KMS-11 (cell line): Measurements from ENCODE around the gene POFUT1.
"Not testable (repeated sequence)": the region's sequence is repeated elsewhere in the genome, so short reads cannot be mapped to it uniquely, and the experiment has no call there.

Experiments
- H2AFZ ChIP-seq: fragments of 200-600 bp; sonication (generic); 2 replicates; pipeline ENCODE4 v1.6.1; 2016; ENCODE audit warnings: antibody characterized with exemption, mixed run types, low read depth
- H3K27ac ChIP-seq: fragments of 200-600 bp; sonication (generic); 2 replicates; pipeline ENCODE4 v1.6.1; 2016; ENCODE audit warnings: mild to moderate bottlenecking, mixed run types
- H3K27me3 ChIP-seq: fragments of 200-600 bp; sonication (generic); 2 replicates; pipeline ENCODE4 v1.6.1; 2017; ENCODE audit warnings: mild to moderate bottlenecking, low read depth, mixed run types, moderate library complexity; ENCODE audit not compliant: insufficient read depth
- H3K36me3 ChIP-seq: fragments of 200-600 bp; sonication (generic); 2 replicates; pipeline ENCODE4 v1.6.1; 2017; ENCODE audit warnings: mild to moderate bottlenecking, mixed run types; ENCODE audit not compliant: insufficient read depth
- H3K4me1 ChIP-seq: fragments of 200-600 bp; sonication (generic); 2 replicates; pipeline ENCODE4 v1.6.1; 2016; ENCODE audit warnings: mild to moderate bottlenecking, low read depth, mixed run types; ENCODE audit not compliant: poor library complexity, severe bottlenecking
- H3K4me2 ChIP-seq: fragments of 200-600 bp; sonication (generic); 2 replicates; pipeline ENCODE4 v1.7.0; 2016; ENCODE audit warnings: mild to moderate bottlenecking, mixed run types
- H3K4me3 ChIP-seq: fragments of 200-600 bp; sonication (generic); IDR thresholded peaks from 2 replicates; pipeline ENCODE4 v1.6.1; 2017; ENCODE audit warnings: low read depth, low read length, mixed read lengths; ENCODE audit not compliant: insufficient read depth
- H3K79me2 ChIP-seq: fragments of 200-600 bp; sonication (generic); 2 replicates; pipeline ENCODE4 v1.6.1; 2016; ENCODE audit warnings: low read depth, mixed run types; ENCODE audit not compliant: insufficient read depth
- H3K9ac ChIP-seq: fragments of 200-600 bp; sonication (generic); 2 replicates; pipeline ENCODE4 v1.6.1; 2016; ENCODE audit warnings: mild to moderate bottlenecking, mixed run types
- H4K20me1 ChIP-seq: fragments of 200-600 bp; sonication (generic); 2 replicates; pipeline ENCODE4 v1.6.1; 2016; ENCODE audit warnings: mild to moderate bottlenecking, mixed run types; ENCODE audit not compliant: insufficient read depth
- TF ChIP-seq, protein P1 (sequence below): fragments of 200-600 bp; sonication (generic); conservative IDR thresholded peaks from 2 replicates; pipeline ENCODE4 v1.6.1; 2017; ENCODE audit warnings: low read depth, mild to moderate bottlenecking, antibody characterized with exemption, low read length, moderate library complexity, mixed read lengths

The POFUT1 gene

DNA sequence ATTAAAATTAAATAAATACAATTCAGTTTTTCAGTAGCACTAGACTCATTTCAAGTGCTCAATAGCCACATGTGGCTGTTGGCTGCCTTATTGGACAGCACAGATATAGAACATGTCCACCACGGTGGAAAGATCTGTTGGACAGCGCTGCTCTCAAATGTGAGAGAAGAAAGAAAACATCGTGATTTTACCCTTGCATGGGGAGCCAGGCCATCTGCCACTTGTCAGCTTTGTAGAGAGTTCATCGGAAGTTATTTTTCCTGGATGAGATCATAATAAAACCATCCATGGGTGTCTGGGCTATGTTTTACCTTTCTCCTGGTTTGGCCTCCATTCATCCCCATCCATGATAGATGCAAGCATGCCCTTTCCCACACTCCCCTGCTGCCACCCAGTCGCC lies 63.9 kb downstream of the POFUT1 start:
- Histone ChIP-seq H3K27ac (no peak overlapping the region), H3K4me1 (peaks cover 6% of the 10 kb centered on the region), H3K9ac (no peak overlapping the region), H3K4me2 (no peak overlapping the region), H2AFZ (no peak overlapping the region), H3K79me2 (no peaks in the 10 kb centered on the region), H3K27me3 (no peaks in the 10 kb centered on the region), H3K4me3 (no peak overlapping the region), H4K20me1 (no peaks in the 10 kb centered on the region), H3K36me3 (no peaks in the 10 kb centered on the region)
- TF ChIP-seq, protein P1, sequence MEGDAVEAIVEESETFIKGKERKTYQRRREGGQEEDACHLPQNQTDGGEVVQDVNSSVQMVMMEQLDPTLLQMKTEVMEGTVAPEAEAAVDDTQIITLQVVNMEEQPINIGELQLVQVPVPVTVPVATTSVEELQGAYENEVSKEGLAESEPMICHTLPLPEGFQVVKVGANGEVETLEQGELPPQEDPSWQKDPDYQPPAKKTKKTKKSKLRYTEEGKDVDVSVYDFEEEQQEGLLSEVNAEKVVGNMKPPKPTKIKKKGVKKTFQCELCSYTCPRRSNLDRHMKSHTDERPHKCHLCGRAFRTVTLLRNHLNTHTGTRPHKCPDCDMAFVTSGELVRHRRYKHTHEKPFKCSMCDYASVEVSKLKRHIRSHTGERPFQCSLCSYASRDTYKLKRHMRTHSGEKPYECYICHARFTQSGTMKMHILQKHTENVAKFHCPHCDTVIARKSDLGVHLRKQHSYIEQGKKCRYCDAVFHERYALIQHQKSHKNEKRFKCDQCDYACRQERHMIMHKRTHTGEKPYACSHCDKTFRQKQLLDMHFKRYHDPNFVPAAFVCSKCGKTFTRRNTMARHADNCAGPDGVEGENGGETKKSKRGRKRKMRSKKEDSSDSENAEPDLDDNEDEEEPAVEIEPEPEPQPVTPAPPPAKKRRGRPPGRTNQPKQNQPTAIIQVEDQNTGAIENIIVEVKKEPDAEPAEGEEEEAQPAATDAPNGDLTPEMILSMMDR, result no peak

DNA sequence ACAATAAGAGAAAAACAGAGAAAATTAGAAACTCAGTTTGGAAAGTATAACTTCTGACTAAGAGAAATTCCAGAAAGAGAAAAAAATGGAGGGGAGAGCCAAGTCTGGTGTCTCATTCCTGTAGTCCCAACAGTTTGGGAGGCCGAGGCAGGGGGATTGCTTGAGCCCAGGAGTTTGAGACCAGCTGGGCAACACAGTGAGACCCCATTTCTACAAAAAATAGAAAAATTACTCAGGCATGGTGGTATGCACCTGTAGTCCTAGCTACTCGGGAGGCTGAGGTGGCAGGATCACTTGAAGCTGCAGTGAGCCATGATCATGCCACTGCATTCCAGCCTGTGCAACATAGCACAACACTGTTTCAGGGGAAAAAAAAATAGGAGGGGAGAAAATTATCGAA lies 66.7 kb downstream of the POFUT1 start:
- no peak overlapping the region for H3K4me2 ChIP-seq

DNA sequence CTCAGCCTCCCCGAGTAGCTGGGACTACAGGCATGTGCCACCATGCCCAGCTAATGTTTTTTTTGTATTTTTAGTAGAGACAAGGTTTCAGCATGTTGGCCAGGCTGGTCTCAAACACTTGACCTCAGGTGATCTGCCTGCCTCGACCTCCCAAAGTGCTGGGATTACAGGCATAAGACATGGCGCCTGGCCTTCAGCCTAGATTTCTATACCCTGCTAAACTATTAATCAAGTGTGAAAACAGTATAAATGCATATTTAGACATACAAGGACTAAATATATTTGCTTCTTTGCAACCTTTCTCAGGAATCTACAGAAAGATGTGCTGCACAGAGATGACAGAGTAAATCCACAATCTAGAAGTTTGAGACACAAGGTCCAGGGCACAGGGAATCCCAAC lies 67.5 kb downstream of the POFUT1 start:
- not testable (repeated sequence) for H4K20me1 ChIP-seq, H3K36me3 ChIP-seq, H2AFZ ChIP-seq, H3K4me2 ChIP-seq, H3K27ac ChIP-seq, H3K27me3 ChIP-seq, H3K4me3 ChIP-seq, H3K9ac ChIP-seq
- Histone ChIP-seq H3K4me1 (peaks cover 17% of the 10 kb centered on the region), H3K79me2 (peaks cover 12% of the 10 kb centered on the region; the same call in 1 of the 2 replicates)

More for the DNA sequence above, 66.7 kb downstream of the POFUT1 start:
- H2AFZ ChIP-seq, result no peak overlapping the region
- TF ChIP-seq, protein P1, result no peak
- H3K79me2 ChIP-seq, result peaks cover 12% of the 10 kb centered on the region; the same call in 1 of the 2 replicates
- H3K27me3 ChIP-seq, result no peaks in the 10 kb centered on the region
- H3K9ac ChIP-seq, result no peak overlapping the region
- H3K27ac ChIP-seq, result no peak overlapping the region
- H4K20me1 ChIP-seq, result no peaks in the 10 kb centered on the region
- peaks cover 17% of the 10 kb centered on the region for H3K4me1 ChIP-seq
- no peak overlapping the region for H3K4me3 ChIP-seq
- no peaks in the 10 kb centered on the region for H3K36me3 ChIP-seq

DNA sequence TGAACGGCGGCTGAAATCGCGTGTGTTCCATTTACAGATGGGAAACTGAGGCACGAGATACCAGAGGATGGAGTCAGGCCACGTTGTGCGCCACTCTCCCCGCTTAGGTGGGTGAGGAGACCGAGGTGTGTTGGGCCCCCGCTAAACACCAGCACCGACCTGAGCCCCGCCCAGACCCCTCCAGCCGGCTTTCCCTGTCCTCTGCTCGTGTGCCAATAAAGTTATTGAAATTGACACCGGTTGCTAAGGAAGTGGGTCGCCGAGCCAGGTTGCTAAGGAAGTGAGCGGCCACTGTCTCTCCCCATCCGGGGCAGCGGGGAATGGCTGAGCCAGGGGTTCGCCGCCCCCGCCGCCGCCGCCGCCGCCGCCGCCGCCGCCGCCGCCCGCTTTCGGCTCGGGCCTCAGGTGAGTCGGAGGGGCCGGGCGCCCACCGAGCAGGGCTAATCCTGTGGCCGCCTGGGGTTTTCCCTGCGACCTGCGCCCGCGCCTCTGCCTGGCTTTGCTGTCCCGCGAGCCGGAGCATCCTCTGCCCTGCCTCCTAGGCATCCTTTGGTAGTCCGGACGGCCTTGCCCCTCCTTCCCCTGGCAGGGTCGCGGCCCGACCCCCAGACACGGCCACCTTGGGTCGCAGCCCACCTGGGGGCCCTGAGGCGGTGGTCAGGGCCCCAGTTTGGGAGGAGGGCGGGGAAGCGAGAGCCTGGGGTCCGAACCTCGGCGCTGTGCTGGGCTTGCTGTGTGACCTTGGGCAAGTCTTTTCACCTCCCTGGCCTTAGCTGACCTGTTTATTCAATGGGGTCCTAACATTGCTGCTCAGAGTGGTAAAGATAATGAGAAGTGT lies 69.9 kb downstream of the POFUT1 start, which contains the start of gene KIF3B:
TSS of gene KIF3B (plus strand) at position 291 of the 838 bp plus-strand sequence. CDS start 32,127 bp downstream, outside the sequence.
- Histone ChIP-seq H3K4me2 (peak within 1 kb of the TSS; percentile 70), H3K4me1 (peaks cover 12% of the 10 kb centered on the region), H3K36me3 (no peaks in the 10 kb centered on the region), H3K4me3 (peak within 1 kb of the TSS; percentile 55), H3K27ac (no peak within 1 kb of the TSS), H3K27me3 (no peaks in the 10 kb centered on the region), H2AFZ (peak within 1 kb of the TSS; percentile 97), H4K20me1 (no peaks in the 10 kb centered on the region), H3K9ac (peak within 1 kb of the TSS; percentile 62), H3K79me2 (peaks cover 12% of the 10 kb centered on the region; the same call in 1 of the 2 replicates)
- TF ChIP-seq, protein P1, result no peak

DNA sequence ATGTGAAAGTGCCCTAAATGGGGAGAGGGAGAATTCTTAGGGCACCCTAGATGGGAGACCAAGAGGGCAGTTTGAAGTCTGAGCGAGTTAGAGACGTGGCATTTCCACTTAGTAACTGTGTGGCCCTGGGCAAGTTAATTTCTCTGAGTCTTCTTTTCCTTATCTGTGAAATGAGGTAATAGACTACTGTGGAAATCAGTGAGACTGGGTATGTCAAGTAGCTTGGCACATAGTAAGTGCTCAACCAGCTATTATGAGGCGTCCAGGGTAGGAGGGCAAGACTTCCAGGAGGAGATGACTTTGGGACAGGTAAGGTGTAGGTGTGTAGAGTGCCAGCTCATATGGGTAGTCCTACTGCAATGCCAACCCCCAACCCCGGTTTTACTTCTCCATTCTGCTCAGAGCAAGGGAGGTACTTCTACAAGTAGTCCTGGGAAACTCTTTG lies 70.5 kb downstream of the POFUT1 start:
- H3K27ac ChIP-seq, result no peak overlapping the region

More for the DNA sequence above, 70.5 kb downstream of the POFUT1 start:
- no peaks in the 10 kb centered on the region for H4K20me1 ChIP-seq
- H3K79me2 ChIP-seq, result peaks cover 12% of the 10 kb centered on the region; the same call in 1 of the 2 replicates
- TF ChIP-seq, protein P1, result no peak
- peak overlapping the region; percentile 55 for H3K4me3 ChIP-seq
- peak overlapping the region; percentile 67 for H3K4me2 ChIP-seq
- H3K36me3 ChIP-seq, result no peaks in the 10 kb centered on the region
- H2AFZ ChIP-seq, result peak overlapping the region; percentile 97
- no peaks in the 10 kb centered on the region for H3K27me3 ChIP-seq
- peak overlapping the region; percentile 62; the same call in 1 of the 2 replicates for H3K9ac ChIP-seq
- peaks cover 12% of the 10 kb centered on the region for H3K4me1 ChIP-seq
